KMS-11 (cell line): ENCODE measurements around the gene CHST11.

ENCODE experiments used
- H2AFZ ChIP-seq: fragments of 200-600 bp; sonication (generic); 2 replicates; pipeline ENCODE4 v1.6.1; 2016; ENCODE audit warnings: antibody characterized with exemption, mixed run types, low read depth
- H3K27ac ChIP-seq: fragments of 200-600 bp; sonication (generic); 2 replicates; pipeline ENCODE4 v1.6.1; 2016; ENCODE audit warnings: mild to moderate bottlenecking, mixed run types
- H3K27me3 ChIP-seq: fragments of 200-600 bp; sonication (generic); 2 replicates; pipeline ENCODE4 v1.6.1; 2017; ENCODE audit warnings: mild to moderate bottlenecking, low read depth, mixed run types, moderate library complexity; ENCODE audit not compliant: insufficient read depth
- H3K36me3 ChIP-seq: fragments of 200-600 bp; sonication (generic); 2 replicates; pipeline ENCODE4 v1.6.1; 2017; ENCODE audit warnings: mild to moderate bottlenecking, mixed run types; ENCODE audit not compliant: insufficient read depth
- H3K4me1 ChIP-seq: fragments of 200-600 bp; sonication (generic); 2 replicates; pipeline ENCODE4 v1.6.1; 2016; ENCODE audit warnings: mild to moderate bottlenecking, low read depth, mixed run types; ENCODE audit not compliant: poor library complexity, severe bottlenecking
- H3K4me2 ChIP-seq: fragments of 200-600 bp; sonication (generic); 2 replicates; pipeline ENCODE4 v1.7.0; 2016; ENCODE audit warnings: mild to moderate bottlenecking, mixed run types
- H3K4me3 ChIP-seq: fragments of 200-600 bp; sonication (generic); IDR thresholded peaks from 2 replicates; pipeline ENCODE4 v1.6.1; 2017; ENCODE audit warnings: low read depth, low read length, mixed read lengths; ENCODE audit not compliant: insufficient read depth
- H3K79me2 ChIP-seq: fragments of 200-600 bp; sonication (generic); 2 replicates; pipeline ENCODE4 v1.6.1; 2016; ENCODE audit warnings: low read depth, mixed run types; ENCODE audit not compliant: insufficient read depth
- H3K9ac ChIP-seq: fragments of 200-600 bp; sonication (generic); 2 replicates; pipeline ENCODE4 v1.6.1; 2016; ENCODE audit warnings: mild to moderate bottlenecking, mixed run types
- H4K20me1 ChIP-seq: fragments of 200-600 bp; sonication (generic); 2 replicates; pipeline ENCODE4 v1.6.1; 2016; ENCODE audit warnings: mild to moderate bottlenecking, mixed run types; ENCODE audit not compliant: insufficient read depth
- CTCF ChIP-seq: fragments of 200-600 bp; sonication (generic); conservative IDR thresholded peaks from 2 replicates; pipeline ENCODE4 v1.6.1; 2017; ENCODE audit warnings: low read depth, mild to moderate bottlenecking, antibody characterized with exemption, low read length, moderate library complexity, mixed read lengths

Gene CHST11

DNA sequence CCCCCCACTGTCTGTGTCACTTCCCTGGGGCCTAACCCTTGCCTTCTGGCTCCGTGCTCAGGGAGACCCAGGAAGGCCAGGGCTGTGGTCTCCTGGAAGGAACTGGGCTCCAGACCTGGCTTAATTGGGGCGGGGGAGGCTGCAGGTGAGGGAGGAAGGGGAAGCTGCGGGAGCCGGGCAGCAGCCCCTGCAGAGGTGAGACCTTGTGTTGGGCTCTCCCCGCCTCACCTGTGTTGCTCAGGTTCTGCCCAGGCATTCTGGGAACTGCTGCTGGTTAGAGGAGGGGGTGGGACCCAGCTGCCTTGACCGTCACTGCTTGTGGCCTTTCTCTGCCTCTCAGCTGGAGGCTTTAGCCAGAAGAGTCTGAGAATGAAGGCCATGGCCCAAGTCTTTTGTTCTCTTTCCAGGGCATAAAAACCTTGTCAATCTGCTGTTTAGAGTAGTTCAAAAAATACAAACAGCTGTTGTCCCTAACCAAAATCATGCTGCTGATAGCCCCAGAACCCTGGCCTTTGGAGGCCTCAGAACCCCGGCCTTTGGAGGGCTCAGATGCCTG, 247.6 kb downstream of the CHST11 start:
- H3K4me2 ChIP-seq: no peak overlapping the region
- H3K4me1 ChIP-seq: no peaks in the 10 kb centered on the region
- H4K20me1 ChIP-seq: no peaks in the 10 kb centered on the region
- H3K9ac ChIP-seq: no peak overlapping the region
- no peaks in the 10 kb centered on the region for H3K79me2 ChIP-seq
- no peak for TF ChIP-seq CTCF
- H3K4me3 ChIP-seq: no peak overlapping the region
- no peak overlapping the region for H2AFZ ChIP-seq
- H3K27ac ChIP-seq: no peak overlapping the region
- no peaks in the 10 kb centered on the region for H3K36me3 ChIP-seq
- H3K27me3 ChIP-seq: no peaks in the 10 kb centered on the region

GRCh38 chr12:104707194-104707593, 250.4 kb downstream of the CHST11 start:
- Histone ChIP-seq H3K9ac (no peak overlapping the region), H3K27me3 (no peaks in the 10 kb centered on the region), H3K4me1 (no peaks in the 10 kb centered on the region), H3K27ac (no peak overlapping the region), H3K4me2 (no peak overlapping the region), H3K36me3 (no peaks in the 10 kb centered on the region), H3K79me2 (no peaks in the 10 kb centered on the region), H4K20me1 (no peaks in the 10 kb centered on the region), H2AFZ (no peak overlapping the region), H3K4me3 (no peak overlapping the region)
- no peak for TF ChIP-seq CTCF

- no peak overlapping the region for H3K9ac ChIP-seq
- H3K4me2 ChIP-seq: no peak overlapping the region
- no peaks in the 10 kb centered on the region for H3K27me3 ChIP-seq
- no peak for TF ChIP-seq CTCF
- H3K79me2 ChIP-seq: no peaks in the 10 kb centered on the region
- no peaks in the 10 kb centered on the region for H4K20me1 ChIP-seq
- no peaks in the 10 kb centered on the region for H3K36me3 ChIP-seq
- no peak overlapping the region for H3K27ac ChIP-seq
- no peaks in the 10 kb centered on the region for H3K4me1 ChIP-seq
- H2AFZ ChIP-seq: no peak overlapping the region
- no peak overlapping the region for H3K4me3 ChIP-seq
Observed at GRCh38 chr12:104707794-104708558, 251.2 kb downstream of the CHST11 start.

DNA sequence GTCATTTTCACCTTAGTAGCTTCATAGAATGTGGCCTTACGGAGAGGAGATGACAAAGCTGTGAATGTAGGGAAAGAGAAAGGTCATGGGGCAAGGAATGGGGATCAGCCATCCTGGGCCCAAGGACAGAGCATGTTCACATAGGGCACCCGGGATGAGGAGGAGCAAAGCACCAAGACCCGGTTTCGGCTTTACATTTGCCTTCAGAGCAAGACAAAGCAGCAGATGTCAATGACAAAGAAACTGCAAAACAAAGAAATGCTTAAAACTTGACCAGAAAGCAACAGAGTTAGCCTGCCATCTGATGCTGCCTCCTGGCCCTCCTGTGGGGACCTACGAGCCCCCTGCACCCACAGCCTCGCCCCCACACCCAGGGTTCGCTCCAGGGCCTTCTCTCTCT, 252.1 kb downstream of the CHST11 start:
- Histone ChIP-seq H3K36me3 (no peaks in the 10 kb centered on the region), H3K4me1 (no peaks in the 10 kb centered on the region), H3K4me3 (no peak overlapping the region), H4K20me1 (no peaks in the 10 kb centered on the region), H3K9ac (no peak overlapping the region), H3K27ac (no peak overlapping the region), H3K79me2 (no peaks in the 10 kb centered on the region), H2AFZ (no peak overlapping the region), H3K27me3 (no peaks in the 10 kb centered on the region), H3K4me2 (no peak overlapping the region)
- TF ChIP-seq CTCF: no peak
